ENCODE measurements around the gene KRTAP5-5. TPM values are rescaled to one million over a fixed set of nuclear protein-coding genes. Genes with fewer than 3 reads are reported as not detected.

The KRTAP5-5 gene
- total RNA-seq, 1 experiment from 2014 or later, result not detected

DNA sequence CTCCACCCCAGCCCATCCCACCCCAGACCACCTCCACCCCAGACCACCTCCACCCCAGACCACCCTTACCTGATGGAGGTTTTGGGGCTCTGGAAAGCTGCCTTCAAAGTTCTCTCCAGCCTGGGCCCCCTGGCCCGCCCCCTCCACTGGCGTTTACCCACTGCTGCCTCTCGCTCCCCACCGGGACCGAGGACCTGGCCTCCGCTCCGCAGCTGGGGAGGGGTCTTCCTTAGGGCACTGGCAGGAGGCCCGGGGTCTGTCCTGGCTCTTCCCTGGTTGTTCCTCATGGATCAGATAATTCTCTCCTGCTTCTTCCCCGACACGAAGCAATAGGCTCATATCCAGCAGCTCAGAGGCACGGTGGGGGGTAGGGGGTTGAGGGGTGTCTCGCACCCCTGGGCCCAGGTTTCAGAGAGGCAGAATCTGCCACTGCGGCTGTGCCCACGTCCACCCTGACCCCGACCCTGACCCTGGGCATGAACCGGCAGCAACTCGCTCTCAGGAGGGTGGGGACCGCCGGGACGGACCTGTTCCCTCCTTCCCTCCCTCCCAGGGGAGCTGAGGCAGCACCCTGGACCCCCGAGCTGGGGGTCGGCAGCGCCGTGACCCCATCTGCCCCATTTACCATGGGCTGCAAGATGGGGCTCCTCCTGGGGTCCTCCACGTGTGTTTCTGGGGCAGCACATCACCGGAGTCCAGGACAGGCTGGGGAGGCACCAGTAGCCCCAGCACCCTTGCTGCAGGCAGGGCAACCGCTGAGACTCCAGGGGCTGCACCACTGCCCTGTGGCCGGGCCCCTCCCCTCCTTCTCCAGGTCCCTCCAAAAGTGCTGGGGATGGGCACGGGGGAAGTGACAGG lies 12.9 kb downstream of the KRTAP5-5 start:
- no peaks in the 10 kb centered on the region for H3K4me1 ChIP-seq (ENCODE audit: control insufficient read depth, insufficient read depth, low read length)
- no peak overlapping the region for H3K27ac ChIP-seq (ENCODE audit: low read length)
- no peaks in the 10 kb centered on the region for H3K36me3 ChIP-seq (ENCODE audit: control insufficient read depth, insufficient read depth, low read length)
- intact Hi-C loops (cut with micrococcal nuclease; ENCODE audit: unreplicated experiment) (no loop called here), in situ Hi-C loops (cut with HindIII; ENCODE audit: low pct_unique_long_range_greater_than_20kb, low sequenced_read_pairs) (no loop called here)
- H3K4me3 ChIP-seq (ENCODE audit: low read depth in 2 of 2, low read length in 2 of 2), result no peak overlapping the region
- ChIA-PET POLR2A (no interaction called here), CTCF (no interaction called here)
- H3K9me3 ChIP-seq (ENCODE audit: control insufficient read depth, insufficient read depth, low read depth, low read length), result no peaks in the 10 kb centered on the region
- no peak for ATAC-seq
- TF ChIP-seq SIN3A (IDR thresholded peaks at IDR 0.05; ENCODE audit: borderline replicate concordance, insufficient read depth, low read depth, low read length) (no peak), POLR2AphosphoS5 (IDR thresholded peaks at IDR 0.05; ENCODE audit: low read depth, low read length) (no peak), TCF7L2 (IDR thresholded peaks at IDR 0.05; ENCODE audit: low read depth, low read length) (no peak)
- TF ChIP-seq, protein P1, sequence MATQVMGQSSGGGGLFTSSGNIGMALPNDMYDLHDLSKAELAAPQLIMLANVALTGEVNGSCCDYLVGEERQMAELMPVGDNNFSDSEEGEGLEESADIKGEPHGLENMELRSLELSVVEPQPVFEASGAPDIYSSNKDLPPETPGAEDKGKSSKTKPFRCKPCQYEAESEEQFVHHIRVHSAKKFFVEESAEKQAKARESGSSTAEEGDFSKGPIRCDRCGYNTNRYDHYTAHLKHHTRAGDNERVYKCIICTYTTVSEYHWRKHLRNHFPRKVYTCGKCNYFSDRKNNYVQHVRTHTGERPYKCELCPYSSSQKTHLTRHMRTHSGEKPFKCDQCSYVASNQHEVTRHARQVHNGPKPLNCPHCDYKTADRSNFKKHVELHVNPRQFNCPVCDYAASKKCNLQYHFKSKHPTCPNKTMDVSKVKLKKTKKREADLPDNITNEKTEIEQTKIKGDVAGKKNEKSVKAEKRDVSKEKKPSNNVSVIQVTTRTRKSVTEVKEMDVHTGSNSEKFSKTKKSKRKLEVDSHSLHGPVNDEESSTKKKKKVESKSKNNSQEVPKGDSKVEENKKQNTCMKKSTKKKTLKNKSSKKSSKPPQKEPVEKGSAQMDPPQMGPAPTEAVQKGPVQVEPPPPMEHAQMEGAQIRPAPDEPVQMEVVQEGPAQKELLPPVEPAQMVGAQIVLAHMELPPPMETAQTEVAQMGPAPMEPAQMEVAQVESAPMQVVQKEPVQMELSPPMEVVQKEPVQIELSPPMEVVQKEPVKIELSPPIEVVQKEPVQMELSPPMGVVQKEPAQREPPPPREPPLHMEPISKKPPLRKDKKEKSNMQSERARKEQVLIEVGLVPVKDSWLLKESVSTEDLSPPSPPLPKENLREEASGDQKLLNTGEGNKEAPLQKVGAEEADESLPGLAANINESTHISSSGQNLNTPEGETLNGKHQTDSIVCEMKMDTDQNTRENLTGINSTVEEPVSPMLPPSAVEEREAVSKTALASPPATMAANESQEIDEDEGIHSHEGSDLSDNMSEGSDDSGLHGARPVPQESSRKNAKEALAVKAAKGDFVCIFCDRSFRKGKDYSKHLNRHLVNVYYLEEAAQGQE (IDR thresholded peaks at IDR 0.05; ENCODE audit: insufficient read depth in 1 of 2, low read depth in 2 of 2, low read length in 1 of 2), result no peak
- TF ChIP-seq, protein P2, sequence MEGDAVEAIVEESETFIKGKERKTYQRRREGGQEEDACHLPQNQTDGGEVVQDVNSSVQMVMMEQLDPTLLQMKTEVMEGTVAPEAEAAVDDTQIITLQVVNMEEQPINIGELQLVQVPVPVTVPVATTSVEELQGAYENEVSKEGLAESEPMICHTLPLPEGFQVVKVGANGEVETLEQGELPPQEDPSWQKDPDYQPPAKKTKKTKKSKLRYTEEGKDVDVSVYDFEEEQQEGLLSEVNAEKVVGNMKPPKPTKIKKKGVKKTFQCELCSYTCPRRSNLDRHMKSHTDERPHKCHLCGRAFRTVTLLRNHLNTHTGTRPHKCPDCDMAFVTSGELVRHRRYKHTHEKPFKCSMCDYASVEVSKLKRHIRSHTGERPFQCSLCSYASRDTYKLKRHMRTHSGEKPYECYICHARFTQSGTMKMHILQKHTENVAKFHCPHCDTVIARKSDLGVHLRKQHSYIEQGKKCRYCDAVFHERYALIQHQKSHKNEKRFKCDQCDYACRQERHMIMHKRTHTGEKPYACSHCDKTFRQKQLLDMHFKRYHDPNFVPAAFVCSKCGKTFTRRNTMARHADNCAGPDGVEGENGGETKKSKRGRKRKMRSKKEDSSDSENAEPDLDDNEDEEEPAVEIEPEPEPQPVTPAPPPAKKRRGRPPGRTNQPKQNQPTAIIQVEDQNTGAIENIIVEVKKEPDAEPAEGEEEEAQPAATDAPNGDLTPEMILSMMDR (IDR thresholded peaks at IDR 0.05), result no peak
- no peaks in the 10 kb centered on the region; the same call in 1 of the 2 replicates for H3K27me3 ChIP-seq (ENCODE audit: control insufficient read depth, insufficient read depth, low read length)
- no TSS peak for BruUV-seq (replicated peaks)
- DNase-seq (ENCODE audit: low read depth, low spot score), result no peak

DNA sequence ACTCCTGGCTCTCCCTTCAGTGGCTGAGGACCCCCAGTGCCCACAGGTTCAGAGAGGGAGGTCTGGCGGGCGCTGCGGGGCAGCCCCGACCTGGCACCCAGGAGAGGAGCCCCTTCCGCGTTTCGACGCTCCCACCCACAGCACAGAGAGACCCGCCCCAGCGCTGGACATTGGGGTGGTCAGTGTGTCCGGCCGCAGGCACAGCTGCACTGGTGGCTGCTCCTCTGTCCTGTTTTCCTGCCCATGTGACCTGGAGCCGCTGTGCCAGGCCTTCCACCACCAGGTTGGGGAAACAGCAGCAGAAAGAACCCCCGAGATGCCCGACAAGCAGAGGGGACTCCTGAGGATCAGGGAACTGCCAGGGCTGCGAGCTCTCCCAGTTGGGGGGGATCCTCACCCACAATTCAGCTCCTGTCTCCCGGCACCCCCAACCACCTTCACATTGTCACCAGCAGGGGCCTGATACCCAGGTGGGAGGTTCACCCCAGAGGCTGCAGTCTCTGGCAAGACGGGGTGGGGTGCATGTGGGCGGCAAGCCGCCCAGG lies 13.6 kb downstream of the KRTAP5-5 start:
- no peak for DNase-seq (ENCODE audit: low read depth, low spot score)
- intact Hi-C loops (cut with micrococcal nuclease; ENCODE audit: unreplicated experiment), result no loop called here
- no peaks in the 10 kb centered on the region; the same call in 1 of the 2 replicates for H3K27me3 ChIP-seq (ENCODE audit: control insufficient read depth, insufficient read depth, low read length)

More for the DNA sequence above, 13.6 kb downstream of the KRTAP5-5 start:
- no peak overlapping the region for H3K27ac ChIP-seq (ENCODE audit: low read length)
- no peaks in the 10 kb centered on the region for H3K4me1 ChIP-seq (ENCODE audit: control insufficient read depth, insufficient read depth, low read length)
- no peaks in the 10 kb centered on the region for H3K9me3 ChIP-seq (ENCODE audit: control insufficient read depth, insufficient read depth, low read depth, low read length)
- ChIA-PET POLR2A (no interaction called here), CTCF (interaction anchor here (0.6 kb wide), 1 partner anchor 205 kb away, joined by 5 read pairs; no protein-coding TSS in a partner anchor)
- in situ Hi-C loops (cut with HindIII; ENCODE audit: low pct_unique_long_range_greater_than_20kb, low sequenced_read_pairs), result no loop called here
- BruUV-seq (replicated peaks), result no TSS peak
- TF ChIP-seq TCF7L2 (IDR thresholded peaks at IDR 0.05; ENCODE audit: low read depth, low read length), result no peak
- TF ChIP-seq SIN3A (IDR thresholded peaks at IDR 0.05; ENCODE audit: borderline replicate concordance, insufficient read depth, low read depth, low read length), result no peak
- TF ChIP-seq, protein P2 (IDR thresholded peaks at IDR 0.05), result no peak
- no peak for TF ChIP-seq POLR2AphosphoS5 (IDR thresholded peaks at IDR 0.05; ENCODE audit: low read depth, low read length)
- TF ChIP-seq, protein P1 (IDR thresholded peaks at IDR 0.05; ENCODE audit: insufficient read depth in 1 of 2, low read depth in 2 of 2, low read length in 1 of 2), result no peak
- H3K36me3 ChIP-seq (ENCODE audit: control insufficient read depth, insufficient read depth, low read length), result no peaks in the 10 kb centered on the region
- ATAC-seq, result no peak
- no peak overlapping the region for H3K4me3 ChIP-seq (ENCODE audit: low read depth in 2 of 2, low read length in 2 of 2)

Measured in Panc1 (cell line).